ENCODE data around the gene STPG4.

STPG4 gene

GRCh38 chr2:47098953-47099352 is 56.2 kb downstream of the STPG4 start:
- H3K9me3 Mint-ChIP-seq, result peaks cover 20% of the 10 kb centered on the region
- TF ChIP-seq CTCF (IDR thresholded peaks at IDR 0.05), result no peak
- H3K4me1 Mint-ChIP-seq, result peaks cover 16% of the 10 kb centered on the region
- H3K27ac Mint-ChIP-seq, result no peak overlapping the region
- H3K36me3 Mint-ChIP-seq (ENCODE audit: low read depth), result no peaks in the 10 kb centered on the region
- peaks cover 13% of the 10 kb centered on the region for H3K27me3 Mint-ChIP-seq (ENCODE audit: low read depth, poor library complexity)
- DNase-seq, result no peak
- H3K4me3 Mint-ChIP-seq, result no peak overlapping the region

- Mint-ChIP-seq H3K27ac (no peak overlapping the region), H3K27me3 (ENCODE audit: low read depth, poor library complexity) (peaks cover 13% of the 10 kb centered on the region), H3K9me3 (peaks cover 18% of the 10 kb centered on the region), H3K4me1 (peaks cover 16% of the 10 kb centered on the region), H3K36me3 (ENCODE audit: low read depth) (no peaks in the 10 kb centered on the region), H3K4me3 (no peak overlapping the region)
- DNase-seq, result no peak
- no peak for TF ChIP-seq CTCF (IDR thresholded peaks at IDR 0.05)
Observed at GRCh38 chr2:47097563-47097962, 57.5 kb downstream of the STPG4 start.

DNA sequence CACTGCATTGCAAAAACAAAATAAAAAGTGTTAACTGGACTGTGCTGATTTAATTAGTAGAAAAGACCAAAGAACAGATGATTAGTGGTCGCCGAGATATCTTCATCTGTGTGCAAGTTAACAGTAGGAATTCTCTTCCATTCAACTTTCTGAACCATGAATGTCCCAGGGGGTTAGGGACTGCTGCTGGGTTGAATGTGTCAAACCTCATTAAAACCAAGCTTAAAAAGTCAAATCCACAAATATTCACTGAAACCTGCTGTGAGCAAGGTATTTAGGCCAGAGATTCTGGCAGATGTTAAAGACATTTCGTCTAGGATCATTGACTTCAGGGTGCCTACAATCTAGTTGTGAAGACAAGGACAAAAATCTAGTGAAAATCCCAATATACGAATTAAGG is 58.7 kb downstream of the STPG4 start:
- Mint-ChIP-seq H3K27ac (no peak overlapping the region), H3K36me3 (ENCODE audit: low read depth) (no peaks in the 10 kb centered on the region), H3K4me3 (no peak overlapping the region), H3K27me3 (ENCODE audit: low read depth, poor library complexity) (peaks cover 10% of the 10 kb centered on the region), H3K4me1 (peaks cover 16% of the 10 kb centered on the region), H3K9me3 (peaks cover 8% of the 10 kb centered on the region)
- TF ChIP-seq CTCF (IDR thresholded peaks at IDR 0.05), result no peak
- no peak for DNase-seq

- no peak overlapping the region for H3K27ac Mint-ChIP-seq
- H3K4me1 Mint-ChIP-seq, result peaks cover 13% of the 10 kb centered on the region
- TF ChIP-seq CTCF (IDR thresholded peaks at IDR 0.05), result no peak
- peaks cover under 1% of the 10 kb centered on the region for H3K9me3 Mint-ChIP-seq
- DNase-seq, result no peak
- H3K27me3 Mint-ChIP-seq (ENCODE audit: low read depth, poor library complexity), result peaks cover 13% of the 10 kb centered on the region
- no peaks in the 10 kb centered on the region for H3K36me3 Mint-ChIP-seq (ENCODE audit: low read depth)
- H3K4me3 Mint-ChIP-seq, result no peak overlapping the region
Observed at GRCh38 chr2:47095349-47096020, 59.6 kb downstream of the STPG4 start.

- peaks cover 17% of the 10 kb centered on the region for H3K4me1 Mint-ChIP-seq
- DNase-seq, result no peak
- no peak for TF ChIP-seq CTCF (IDR thresholded peaks at IDR 0.05)
- H3K9me3 Mint-ChIP-seq, result no peaks in the 10 kb centered on the region
- H3K4me3 Mint-ChIP-seq, result no peak overlapping the region
- no peak overlapping the region for H3K27ac Mint-ChIP-seq
- H3K27me3 Mint-ChIP-seq (ENCODE audit: low read depth, poor library complexity), result peaks cover 13% of the 10 kb centered on the region
- no peaks in the 10 kb centered on the region for H3K36me3 Mint-ChIP-seq (ENCODE audit: low read depth)
Observed at GRCh38 chr2:47094511-47095142, 60.5 kb downstream of the STPG4 start.

- no peak for TF ChIP-seq CTCF (IDR thresholded peaks at IDR 0.05)
- Mint-ChIP-seq H3K27ac (no peak overlapping the region), H3K4me1 (peaks cover 27% of the 10 kb centered on the region), H3K27me3 (ENCODE audit: low read depth, poor library complexity) (peaks cover 12% of the 10 kb centered on the region), H3K9me3 (no peaks in the 10 kb centered on the region), H3K4me3 (no peak overlapping the region), H3K36me3 (ENCODE audit: low read depth) (no peaks in the 10 kb centered on the region)
- DNase-seq, result no peak
Observed at GRCh38 chr2:47093626-47094025, 61.5 kb downstream of the STPG4 start.
